ENCODE measurements around the gene GSTT4. TPM values are rescaled to one million over a fixed set of nuclear protein-coding genes. Genes with fewer than 3 reads are reported as not detected.

GSTT4 gene
- total and polyA plus RNA-seq, 4 donors, result not detected

GRCh38 chr22:24039046-24039445 is 33.8 kb upstream of the GSTT4 start:
- DNase-seq, result no peak
- Histone ChIP-seq H3K27ac (ENCODE audit: low read depth in 1 of 2, low read length in 1 of 2) (no peak overlapping the region), H3K36me3 (ENCODE audit: control insufficient read depth in 4 of 4, insufficient read depth in 4 of 4, low read length in 4 of 4) (peaks cover 25 to 46% (median 36%) of the 10 kb centered on the region in 4 donors), H3K9me3 (ENCODE audit: control insufficient read depth in 4 of 4, insufficient read depth in 3 of 4, low read length in 3 of 4) (no peaks in the 10 kb centered on the region), H3K4me3 (no peak overlapping the region), H3K9ac (ENCODE audit: insufficient read depth in 1 of 2, low read length in 2 of 2) (no peak overlapping the region), H3K4me1 (ENCODE audit: control insufficient read depth in 5 of 5, insufficient read depth in 5 of 5, low read length in 5 of 5) (no peaks in the 10 kb centered on the region), H3K27me3 (ENCODE audit: control insufficient read depth in 3 of 3, insufficient read depth in 3 of 3, low read length in 2 of 3) (no peaks in the 10 kb centered on the region)
- WGBS, 2 donors, result 92 to 94% methylated on average over 6 of the region's 6 CpGs
- no peak for ATAC-seq (ENCODE audit: insufficient read depth, low FRiP score)
- TF ChIP-seq, protein P1, sequence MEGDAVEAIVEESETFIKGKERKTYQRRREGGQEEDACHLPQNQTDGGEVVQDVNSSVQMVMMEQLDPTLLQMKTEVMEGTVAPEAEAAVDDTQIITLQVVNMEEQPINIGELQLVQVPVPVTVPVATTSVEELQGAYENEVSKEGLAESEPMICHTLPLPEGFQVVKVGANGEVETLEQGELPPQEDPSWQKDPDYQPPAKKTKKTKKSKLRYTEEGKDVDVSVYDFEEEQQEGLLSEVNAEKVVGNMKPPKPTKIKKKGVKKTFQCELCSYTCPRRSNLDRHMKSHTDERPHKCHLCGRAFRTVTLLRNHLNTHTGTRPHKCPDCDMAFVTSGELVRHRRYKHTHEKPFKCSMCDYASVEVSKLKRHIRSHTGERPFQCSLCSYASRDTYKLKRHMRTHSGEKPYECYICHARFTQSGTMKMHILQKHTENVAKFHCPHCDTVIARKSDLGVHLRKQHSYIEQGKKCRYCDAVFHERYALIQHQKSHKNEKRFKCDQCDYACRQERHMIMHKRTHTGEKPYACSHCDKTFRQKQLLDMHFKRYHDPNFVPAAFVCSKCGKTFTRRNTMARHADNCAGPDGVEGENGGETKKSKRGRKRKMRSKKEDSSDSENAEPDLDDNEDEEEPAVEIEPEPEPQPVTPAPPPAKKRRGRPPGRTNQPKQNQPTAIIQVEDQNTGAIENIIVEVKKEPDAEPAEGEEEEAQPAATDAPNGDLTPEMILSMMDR (IDR thresholded peaks at IDR 0.05; ENCODE audit: control extremely low read depth, extremely low read depth), result no peak

- ATAC-seq (ENCODE audit: insufficient read depth, low FRiP score) (no peak), DNase-seq (no peak)
- Histone ChIP-seq H3K27me3 (ENCODE audit: control insufficient read depth in 3 of 3, insufficient read depth in 3 of 3, low read length in 2 of 3) (no peaks in the 10 kb centered on the region), H3K4me1 (ENCODE audit: control insufficient read depth in 5 of 5, insufficient read depth in 5 of 5, low read length in 5 of 5) (no peaks in the 10 kb centered on the region), H3K9me3 (ENCODE audit: control insufficient read depth in 4 of 4, insufficient read depth in 3 of 4, low read length in 3 of 4) (no peaks in the 10 kb centered on the region), H3K36me3 (ENCODE audit: control insufficient read depth in 4 of 4, insufficient read depth in 4 of 4, low read length in 4 of 4) (peaks cover 25 to 46% (median 35%) of the 10 kb centered on the region in 4 donors), H3K27ac (ENCODE audit: low read depth in 1 of 2, low read length in 1 of 2) (no peak overlapping the region), H3K4me3 (no peak overlapping the region), H3K9ac (ENCODE audit: insufficient read depth in 1 of 2, low read length in 2 of 2) (no peak overlapping the region)
- 94% methylated on average over 8 of the region's 8 CpGs for WGBS, 2 donors
- TF ChIP-seq, protein P1 (IDR thresholded peaks at IDR 0.05; ENCODE audit: control extremely low read depth, extremely low read depth), result no peak
Observed at GRCh38 chr22:24037851-24038765, 32.9 kb upstream of the GSTT4 start.

- Histone ChIP-seq H3K27ac (ENCODE audit: low read depth in 1 of 2, low read length in 1 of 2) (no peak overlapping the region), H3K9me3 (ENCODE audit: control insufficient read depth in 4 of 4, insufficient read depth in 3 of 4, low read length in 3 of 4) (no peaks in the 10 kb centered on the region), H3K9ac (ENCODE audit: insufficient read depth in 1 of 2, low read length in 2 of 2) (no peak overlapping the region), H3K27me3 (ENCODE audit: control insufficient read depth in 3 of 3, insufficient read depth in 3 of 3, low read length in 2 of 3) (no peaks in the 10 kb centered on the region), H3K36me3 (ENCODE audit: control insufficient read depth in 4 of 4, insufficient read depth in 4 of 4, low read length in 4 of 4) (peaks cover 13 to 25% (median 19%) of the 10 kb centered on the region in 4 donors), H3K4me3 (no peak overlapping the region), H3K4me1 (ENCODE audit: control insufficient read depth in 5 of 5, insufficient read depth in 5 of 5, low read length in 5 of 5) (no peaks in the 10 kb centered on the region)
- DNase-seq, result no peak
- TF ChIP-seq, protein P1 (IDR thresholded peaks at IDR 0.05; ENCODE audit: control extremely low read depth, extremely low read depth), result no peak
- 92 to 96% methylated on average over 5 of the region's 5 CpGs for WGBS, 2 donors
- no peak for ATAC-seq (ENCODE audit: insufficient read depth, low FRiP score)
Observed at GRCh38 chr22:24035296-24035695, 30.0 kb upstream of the GSTT4 start.

Data from lung (tissue), 12 donors.